Mucosa of rectum (tissue), 2 donors: ENCODE results near the gene RPS3.

Source experiments
- H3K27ac ChIP-seq, 2 donors: one replicate each; pipeline ENCODE4 v1.7.0; 2013; ENCODE audit warnings: inconsistent platforms in 2 of 2, low read depth in 2 of 2, low read length in 2 of 2
- H3K27me3 ChIP-seq, 2 donors: one replicate each; pipeline ENCODE4 v1.7.0; 2013; ENCODE audit warnings: low read length in 2 of 2; ENCODE audit not compliant: control insufficient read depth in 2 of 2, insufficient read depth in 2 of 2
- H3K36me3 ChIP-seq, 2 donors: one replicate each; pipeline ENCODE4 v1.7.0; 2013; ENCODE audit warnings: low read length in 2 of 2; ENCODE audit not compliant: control insufficient read depth in 2 of 2, insufficient read depth in 2 of 2
- H3K4me1 ChIP-seq, 2 donors: one replicate each; pipeline ENCODE4 v1.7.0; 2013; ENCODE audit warnings: low read length in 2 of 2, mild to moderate bottlenecking in 1 of 2; ENCODE audit not compliant: control insufficient read depth in 2 of 2, insufficient read depth in 2 of 2
- H3K4me3 ChIP-seq, 2 donors: one replicate each; pipeline ENCODE4 v1.7.0; 2013; ENCODE audit warnings: low read length in 2 of 2
- H3K9ac ChIP-seq, 2 donors: one replicate each; pipeline ENCODE4 v1.7.0; 2013; ENCODE audit warnings: low read length in 2 of 2, low read depth in 1 of 2, mild to moderate bottlenecking in 1 of 2
- H3K9me3 ChIP-seq, 2 donors: one replicate each; pipeline ENCODE4 v1.7.0; 2013; ENCODE audit warnings: low read length in 2 of 2; ENCODE audit not compliant: control insufficient read depth in 2 of 2
- donor health status: healthy.
- donor health status: Normal muscosa, but diverticular disease.

RPS3 gene

GRCh38 chr11:75380245-75380644 is 19.1 kb upstream of the RPS3 start:
- H3K27me3 ChIP-seq, result no peaks in the 10 kb centered on the region
- peaks cover 11 to 21% of the 10 kb centered on the region in 2 donors for H3K4me1 ChIP-seq
- no peaks in the 10 kb centered on the region for H3K36me3 ChIP-seq
- H3K9me3 ChIP-seq, result no peaks in the 10 kb centered on the region
- H3K27ac ChIP-seq, result peak overlapping the region; percentile 79 to 86
- H3K9ac ChIP-seq, result peak overlapping the region in 1 of 2 donors; percentile 2
- H3K4me3 ChIP-seq, result no peak overlapping the region

- Histone ChIP-seq H3K4me3 (no peak overlapping the region), H3K27ac (peak overlapping the region; percentile 79 to 86), H3K4me1 (peaks cover 11 to 21% of the 10 kb centered on the region in 2 donors), H3K9me3 (no peaks in the 10 kb centered on the region), H3K36me3 (no peaks in the 10 kb centered on the region), H3K9ac (peak overlapping the region in 1 of 2 donors; percentile 2), H3K27me3 (no peaks in the 10 kb centered on the region)
Measured at GRCh38 chr11:75380716-75381420, 18.4 kb upstream of the RPS3 start.

GRCh38 chr11:75383246-75383645 is 16.1 kb upstream of the RPS3 start:
- Histone ChIP-seq H3K27ac (no peak overlapping the region), H3K9ac (no peak overlapping the region), H3K36me3 (no peaks in the 10 kb centered on the region), H3K9me3 (no peaks in the 10 kb centered on the region), H3K4me3 (no peak overlapping the region), H3K4me1 (peaks cover 20 to 33% of the 10 kb centered on the region in 2 donors), H3K27me3 (no peaks in the 10 kb centered on the region)

GRCh38 chr11:75384438-75385080 is 14.8 kb upstream of the RPS3 start:
- Histone ChIP-seq H3K9ac (no peak overlapping the region), H3K9me3 (no peaks in the 10 kb centered on the region), H3K36me3 (no peaks in the 10 kb centered on the region), H3K27ac (no peak overlapping the region), H3K4me1 (peaks cover 24 to 37% of the 10 kb centered on the region in 2 donors), H3K27me3 (no peaks in the 10 kb centered on the region), H3K4me3 (peak overlapping the region in 1 of 2 donors; percentile 23)

GRCh38 chr11:75386942-75387630 is 12.2 kb upstream of the RPS3 start:
- Histone ChIP-seq H3K4me1 (peaks cover 15 to 22% of the 10 kb centered on the region in 2 donors), H3K27me3 (no peaks in the 10 kb centered on the region), H3K9ac (no peak overlapping the region), H3K9me3 (no peaks in the 10 kb centered on the region), H3K4me3 (no peak overlapping the region), H3K36me3 (no peaks in the 10 kb centered on the region), H3K27ac (peak overlapping the region; percentile 29 to 74)

GRCh38 chr11:75387736-75388294 is 11.5 kb upstream of the RPS3 start:
- Histone ChIP-seq H3K4me1 (peaks cover 15 to 22% of the 10 kb centered on the region in 2 donors), H3K4me3 (peak overlapping the region in 1 of 2 donors; percentile 37), H3K9ac (no peak overlapping the region), H3K27me3 (no peaks in the 10 kb centered on the region), H3K36me3 (no peaks in the 10 kb centered on the region), H3K9me3 (no peaks in the 10 kb centered on the region), H3K27ac (peak overlapping the region; percentile 29 to 74)

GRCh38 chr11:75388386-75389275 is 10.7 kb upstream of the RPS3 start:
- H3K9ac ChIP-seq, result peak overlapping the region; percentile 13 to 24
- peak overlapping the region; percentile 51 to 65 for H3K27ac ChIP-seq
- no peaks in the 10 kb centered on the region for H3K27me3 ChIP-seq
- H3K4me3 ChIP-seq, result peak overlapping the region in 1 of 2 donors; percentile 37
- H3K4me1 ChIP-seq, result peaks cover 15 to 22% of the 10 kb centered on the region in 2 donors
- H3K9me3 ChIP-seq, result no peaks in the 10 kb centered on the region
- H3K36me3 ChIP-seq, result no peaks in the 10 kb centered on the region

GRCh38 chr11:75389276-75389605 is 10.1 kb upstream of the RPS3 start:
- Histone ChIP-seq H3K4me1 (peaks cover 15 to 22% of the 10 kb centered on the region in 2 donors), H3K27ac (no peak overlapping the region), H3K36me3 (no peaks in the 10 kb centered on the region), H3K9me3 (no peaks in the 10 kb centered on the region), H3K27me3 (no peaks in the 10 kb centered on the region), H3K9ac (no peak overlapping the region), H3K4me3 (no peak overlapping the region)

GRCh38 chr11:75389925-75390324 is 9.4 kb upstream of the RPS3 start:
- no peak overlapping the region for H3K4me3 ChIP-seq
- H3K9ac ChIP-seq, result no peak overlapping the region
- H3K36me3 ChIP-seq, result no peaks in the 10 kb centered on the region
- H3K27ac ChIP-seq, result no peak overlapping the region
- no peaks in the 10 kb centered on the region for H3K27me3 ChIP-seq
- H3K4me1 ChIP-seq, result peaks cover 13 to 16% of the 10 kb centered on the region in 2 donors
- no peaks in the 10 kb centered on the region for H3K9me3 ChIP-seq
